SK-N-SH treated with all-trans-retinoic acid at 6 μM for 48 hours (cell line): ENCODE results near the gene HOATZ.

Source experiments
- ATAC-seq: fragments of 200-7000 bp; cut with Tn5 transposase; 3 replicates; pipeline ENCODE4 v1.9.1; 2020; ENCODE audit warnings: mild to moderate bottlenecking, moderate library complexity
- ARNTL ChIP-seq: fragments of 450-650 bp; formaldehyde crosslinking; IDR thresholded peaks from 2 replicates; pipeline ENCODE4 v1.5.0; 2020; ENCODE audit warnings: low read depth, mild to moderate bottlenecking, moderate library complexity, borderline replicate concordance
- BACH2 ChIP-seq: fragments of 250-450 bp; sonication (Bioruptor Pico); IDR thresholded peaks from 2 replicates; pipeline ENCODE4 v1.9.0; 2021; ENCODE audit warnings: mild to moderate bottlenecking, borderline replicate concordance
- CSDC2 ChIP-seq: fragments of 250-450 bp; sonication (Bioruptor Pico); IDR thresholded peaks from 2 replicates; pipeline ENCODE4 v1.5.0; 2020; ENCODE audit warnings: mild to moderate bottlenecking, moderate library complexity
- ESRRG ChIP-seq: fragments of 250-450 bp; sonication (Bioruptor Pico); IDR thresholded peaks from 2 replicates; pipeline ENCODE4 v1.6.1; 2021; ENCODE audit warnings: mild to moderate bottlenecking
- GLIS3 ChIP-seq: fragments of 250-450 bp; sonication (Bioruptor Pico); IDR thresholded peaks from 2 replicates; pipeline ENCODE4 v1.5.0; 2020; ENCODE audit warnings: mild to moderate bottlenecking, moderate library complexity
- OSR1 ChIP-seq: fragments of 250-450 bp; sonication (Bioruptor Pico); IDR thresholded peaks from 2 replicates; pipeline ENCODE4 v1.8.0; 2022; ENCODE audit warnings: moderate library complexity, mild to moderate bottlenecking, inconsistent platforms
- PPARA ChIP-seq: fragments of 250-450 bp; sonication (Bioruptor Pico); IDR thresholded peaks from 2 replicates; pipeline ENCODE4 v1.5.0; 2020; ENCODE audit warnings: mild to moderate bottlenecking, borderline replicate concordance
- RARB ChIP-seq: fragments of 250-450 bp; sonication (Bioruptor Pico); IDR thresholded peaks from 2 replicates; pipeline ENCODE4 v1.8.0; 2021; ENCODE audit warnings: mild to moderate bottlenecking, moderate library complexity
- SNAI2 ChIP-seq: fragments of 250-450 bp; sonication (Bioruptor Pico); IDR thresholded peaks from 2 replicates; pipeline ENCODE4 v1.5.0; 2020; ENCODE audit warnings: mild to moderate bottlenecking, moderate library complexity
- TCF4 ChIP-seq: fragments of 250-450 bp; sonication (Bioruptor Pico); IDR thresholded peaks from 2 replicates; pipeline ENCODE4 v1.8.0; 2021; ENCODE audit warnings: mild to moderate bottlenecking, moderate library complexity, borderline replicate concordance
- TOX ChIP-seq: fragments of 250-450 bp; sonication (Bioruptor Pico); IDR thresholded peaks from 2 replicates; pipeline ENCODE4 v1.8.0; 2021; ENCODE audit warnings: mild to moderate bottlenecking, moderate library complexity, borderline replicate concordance
- ZC3H10 ChIP-seq: fragments of 250-450 bp; sonication (Bioruptor Pico); IDR thresholded peaks from 2 replicates; pipeline ENCODE4 v1.5.1; 2021; ENCODE audit warnings: mild to moderate bottlenecking, moderate library complexity
- ZFP3 ChIP-seq: fragments of 250-450 bp; sonication (Bioruptor Pico); IDR thresholded peaks from 2 replicates; pipeline ENCODE4 v1.5.0; 2020; ENCODE audit warnings: mild to moderate bottlenecking, moderate library complexity
- ZFP30 ChIP-seq: fragments of 450-650 bp; formaldehyde crosslinking; IDR thresholded peaks from 2 replicates; pipeline ENCODE4 v1.5.0; 2022; ENCODE audit warnings: mild to moderate bottlenecking, moderate library complexity
- ZNF565 ChIP-seq: fragments of 450-650 bp; formaldehyde crosslinking; conservative IDR thresholded peaks from 2 replicates; pipeline ENCODE4 v1.5.0; 2020; ENCODE audit warnings: low read depth, mild to moderate bottlenecking, moderate library complexity
- ZNF70 ChIP-seq: fragments of 450-650 bp; formaldehyde crosslinking; IDR thresholded peaks from 2 replicates; pipeline ENCODE4 v1.5.0; 2020; ENCODE audit warnings: mild to moderate bottlenecking, moderate library complexity
- ZNF8 ChIP-seq: fragments of 450-650 bp; formaldehyde crosslinking; IDR thresholded peaks from 2 replicates; pipeline ENCODE4 v1.5.0; 2020; ENCODE audit warnings: mild to moderate bottlenecking, moderate library complexity
- TF ChIP-seq, protein P1 (sequence below): fragments of 250-450 bp; sonication (Bioruptor Pico); IDR thresholded peaks from 2 replicates; pipeline ENCODE4 v1.5.1; 2021; ENCODE audit warnings: mild to moderate bottlenecking, moderate library complexity
- TF ChIP-seq, protein P2 (sequence below): fragments of 250-450 bp; sonication (Bioruptor Pico); IDR thresholded peaks from 2 replicates; pipeline ENCODE4 v1.8.0; 2020; ENCODE audit warnings: mild to moderate bottlenecking, moderate library complexity, borderline replicate concordance
- TF ChIP-seq, protein P3 (sequence below): fragments of 250-450 bp; sonication (Bioruptor Pico); IDR thresholded peaks from 2 replicates; pipeline ENCODE4 v1.8.0; 2021; ENCODE audit warnings: low read depth, mild to moderate bottlenecking, moderate library complexity, borderline replicate concordance
- TF ChIP-seq, protein P4 (sequence below): fragments of 250-450 bp; sonication (Bioruptor Pico); IDR thresholded peaks from 2 replicates; pipeline ENCODE4 v1.5.1; 2020; ENCODE audit warnings: low read depth, mild to moderate bottlenecking, moderate library complexity

The HOATZ gene

GRCh38 chr11:111466615-111467014, 48.0 kb upstream of the HOATZ start:
- TF ChIP-seq ZNF70 (no peak), ZC3H10 (CRISPR knock-in tag) (no peak), GLIS3 (CRISPR knock-in tag) (no peak), RARB (CRISPR knock-in tag) (no peak), ZFP3 (CRISPR knock-in tag) (no peak), ESRRG (CRISPR knock-in tag) (no peak), OSR1 (CRISPR knock-in tag) (no peak), ZFP30 (no peak), SNAI2 (no peak), ZNF8 (CRISPR knock-in tag) (no peak), CSDC2 (no peak), ZNF565 (CRISPR knock-in tag) (no peak), PPARA (CRISPR knock-in tag) (no peak), ARNTL (CRISPR knock-in tag) (no peak), BACH2 (CRISPR knock-in tag) (no peak), TCF4 (CRISPR knock-in tag) (no peak)
- TF ChIP-seq, protein P1, sequence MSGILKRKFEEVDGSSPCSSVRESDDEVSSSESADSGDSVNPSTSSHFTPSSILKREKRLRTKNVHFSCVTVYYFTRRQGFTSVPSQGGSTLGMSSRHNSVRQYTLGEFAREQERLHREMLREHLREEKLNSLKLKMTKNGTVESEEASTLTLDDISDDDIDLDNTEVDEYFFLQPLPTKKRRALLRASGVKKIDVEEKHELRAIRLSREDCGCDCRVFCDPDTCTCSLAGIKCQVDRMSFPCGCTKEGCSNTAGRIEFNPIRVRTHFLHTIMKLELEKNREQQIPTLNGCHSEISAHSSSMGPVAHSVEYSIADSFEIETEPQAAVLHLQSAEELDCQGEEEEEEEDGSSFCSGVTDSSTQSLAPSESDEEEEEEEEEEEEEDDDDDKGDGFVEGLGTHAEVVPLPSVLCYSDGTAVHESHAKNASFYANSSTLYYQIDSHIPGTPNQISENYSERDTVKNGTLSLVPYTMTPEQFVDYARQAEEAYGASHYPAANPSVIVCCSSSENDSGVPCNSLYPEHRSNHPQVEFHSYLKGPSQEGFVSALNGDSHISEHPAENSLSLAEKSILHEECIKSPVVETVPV (CRISPR knock-in tag) = no peak
- TF ChIP-seq, protein P2, sequence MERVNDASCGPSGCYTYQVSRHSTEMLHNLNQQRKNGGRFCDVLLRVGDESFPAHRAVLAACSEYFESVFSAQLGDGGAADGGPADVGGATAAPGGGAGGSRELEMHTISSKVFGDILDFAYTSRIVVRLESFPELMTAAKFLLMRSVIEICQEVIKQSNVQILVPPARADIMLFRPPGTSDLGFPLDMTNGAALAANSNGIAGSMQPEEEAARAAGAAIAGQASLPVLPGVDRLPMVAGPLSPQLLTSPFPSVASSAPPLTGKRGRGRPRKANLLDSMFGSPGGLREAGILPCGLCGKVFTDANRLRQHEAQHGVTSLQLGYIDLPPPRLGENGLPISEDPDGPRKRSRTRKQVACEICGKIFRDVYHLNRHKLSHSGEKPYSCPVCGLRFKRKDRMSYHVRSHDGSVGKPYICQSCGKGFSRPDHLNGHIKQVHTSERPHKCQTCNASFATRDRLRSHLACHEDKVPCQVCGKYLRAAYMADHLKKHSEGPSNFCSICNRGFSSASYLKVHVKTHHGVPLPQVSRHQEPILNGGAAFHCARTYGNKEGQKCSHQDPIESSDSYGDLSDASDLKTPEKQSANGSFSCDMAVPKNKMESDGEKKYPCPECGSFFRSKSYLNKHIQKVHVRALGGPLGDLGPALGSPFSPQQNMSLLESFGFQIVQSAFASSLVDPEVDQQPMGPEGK (CRISPR knock-in tag) = no peak
- TF ChIP-seq, protein P3, sequence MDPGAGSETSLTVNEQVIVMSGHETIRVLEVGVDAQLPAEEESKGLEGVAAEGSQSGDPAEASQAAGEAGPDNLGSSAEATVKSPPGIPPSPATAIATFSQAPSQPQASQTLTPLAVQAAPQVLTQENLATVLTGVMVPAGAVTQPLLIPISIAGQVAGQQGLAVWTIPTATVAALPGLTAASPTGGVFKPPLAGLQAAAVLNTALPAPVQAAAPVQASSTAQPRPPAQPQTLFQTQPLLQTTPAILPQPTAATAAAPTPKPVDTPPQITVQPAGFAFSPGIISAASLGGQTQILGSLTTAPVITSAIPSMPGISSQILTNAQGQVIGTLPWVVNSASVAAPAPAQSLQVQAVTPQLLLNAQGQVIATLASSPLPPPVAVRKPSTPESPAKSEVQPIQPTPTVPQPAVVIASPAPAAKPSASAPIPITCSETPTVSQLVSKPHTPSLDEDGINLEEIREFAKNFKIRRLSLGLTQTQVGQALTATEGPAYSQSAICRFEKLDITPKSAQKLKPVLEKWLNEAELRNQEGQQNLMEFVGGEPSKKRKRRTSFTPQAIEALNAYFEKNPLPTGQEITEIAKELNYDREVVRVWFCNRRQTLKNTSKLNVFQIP (CRISPR knock-in tag) = no peak
- TF ChIP-seq, protein P4, sequence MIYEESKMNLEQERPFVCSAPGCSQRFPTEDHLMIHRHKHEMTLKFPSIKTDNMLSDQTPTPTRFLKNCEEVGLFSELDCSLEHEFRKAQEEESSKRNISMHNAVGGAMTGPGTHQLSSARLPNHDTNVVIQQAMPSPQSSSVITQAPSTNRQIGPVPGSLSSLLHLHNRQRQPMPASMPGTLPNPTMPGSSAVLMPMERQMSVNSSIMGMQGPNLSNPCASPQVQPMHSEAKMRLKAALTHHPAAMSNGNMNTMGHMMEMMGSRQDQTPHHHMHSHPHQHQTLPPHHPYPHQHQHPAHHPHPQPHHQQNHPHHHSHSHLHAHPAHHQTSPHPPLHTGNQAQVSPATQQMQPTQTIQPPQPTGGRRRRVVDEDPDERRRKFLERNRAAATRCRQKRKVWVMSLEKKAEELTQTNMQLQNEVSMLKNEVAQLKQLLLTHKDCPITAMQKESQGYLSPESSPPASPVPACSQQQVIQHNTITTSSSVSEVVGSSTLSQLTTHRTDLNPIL (CRISPR knock-in tag) = no peak
- no peak for ATAC-seq

GRCh38 chr11:111469200-111469599, 45.4 kb upstream of the HOATZ start:
- TF ChIP-seq, protein P1 (CRISPR knock-in tag) = no peak
- TF ChIP-seq ARNTL (CRISPR knock-in tag) = no peak
- no peak for TF ChIP-seq BACH2 (CRISPR knock-in tag)
- TF ChIP-seq TCF4 (CRISPR knock-in tag) = no peak
- no peak for TF ChIP-seq ZNF70
- TF ChIP-seq GLIS3 (CRISPR knock-in tag) = no peak
- ATAC-seq = peak; percentile 45

DNA sequence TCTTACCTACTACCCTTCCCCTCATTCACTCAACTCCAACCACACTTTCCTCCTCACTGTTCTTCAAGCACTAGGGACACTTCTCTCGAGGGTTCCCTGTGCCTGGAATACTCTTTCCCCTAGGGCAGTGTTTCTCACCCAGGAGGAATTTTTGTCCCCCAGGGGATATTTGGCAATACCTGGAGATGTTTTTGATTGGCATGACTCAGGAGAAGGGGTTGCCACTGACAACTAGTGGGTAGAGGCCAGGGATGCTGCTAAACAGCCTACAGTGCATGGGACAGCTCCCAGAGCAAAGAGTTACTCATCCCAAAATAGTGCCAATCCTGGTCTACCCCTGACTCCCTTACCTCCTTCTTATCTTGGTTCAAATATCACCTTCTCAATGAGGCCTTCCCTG, 42.4 kb upstream of the HOATZ start:
- ATAC-seq = no peak
- TF ChIP-seq CSDC2 = no peak
- TF ChIP-seq ESRRG (CRISPR knock-in tag) = no peak
- TF ChIP-seq TOX = no peak
- TF ChIP-seq TCF4 (CRISPR knock-in tag) = no peak
- TF ChIP-seq, protein P1 (CRISPR knock-in tag) = no peak
- no peak for TF ChIP-seq OSR1 (CRISPR knock-in tag)
- TF ChIP-seq ZNF565 (CRISPR knock-in tag) = no peak
- TF ChIP-seq GLIS3 (CRISPR knock-in tag) = no peak
